Measurements from ENCODE around the gene NOTCH3. TPM values are rescaled to one million over a fixed set of nuclear protein-coding genes. Genes with fewer than 3 reads are reported as not detected.

The NOTCH3 gene
- total RNA-seq, 1 experiment from 2014 or later, result 44.7 TPM

GRCh38 chr19:15231271-15231670 lies 30.5 kb upstream of the NOTCH3 start:
- BruUV-seq (replicated peaks), result no TSS peak
- Mint-ChIP-seq H3K27ac (ENCODE audit: unreplicated experiment) (no peak overlapping the region), H3K9me3 (ENCODE audit: low read depth, unreplicated experiment) (no peaks in the 10 kb centered on the region), H3K4me3 (ENCODE audit: low read depth, unreplicated experiment) (no peak overlapping the region), H3K36me3 (ENCODE audit: insufficient read depth, unreplicated experiment) (peaks cover 36% of the 10 kb centered on the region), H3K27me3 (ENCODE audit: unreplicated experiment) (peaks cover 12% of the 10 kb centered on the region), H3K4me1 (ENCODE audit: low read depth, unreplicated experiment) (no peaks in the 10 kb centered on the region)
- CTCF ChIA-PET, result no interaction called here
- no peak for DNase-seq
- intact Hi-C loops (cut with micrococcal nuclease; ENCODE audit: unreplicated experiment), result no loop called here
- TF ChIP-seq CTCF (IDR thresholded peaks at IDR 0.05; ENCODE audit: unreplicated experiment), result no peak

GRCh38 chr19:15227261-15227660 lies 26.5 kb upstream of the NOTCH3 start:
- Mint-ChIP-seq H3K27me3 (ENCODE audit: unreplicated experiment) (peaks cover 13% of the 10 kb centered on the region), H3K36me3 (ENCODE audit: insufficient read depth, unreplicated experiment) (peaks cover 19% of the 10 kb centered on the region), H3K4me1 (ENCODE audit: low read depth, unreplicated experiment) (peaks cover 9% of the 10 kb centered on the region), H3K27ac (ENCODE audit: unreplicated experiment) (no peak overlapping the region), H3K4me3 (ENCODE audit: low read depth, unreplicated experiment) (no peak overlapping the region), H3K9me3 (ENCODE audit: low read depth, unreplicated experiment) (no peaks in the 10 kb centered on the region)
- no peak for DNase-seq
- CTCF ChIA-PET, result no interaction called here
- intact Hi-C loops (cut with micrococcal nuclease; ENCODE audit: unreplicated experiment), result no loop called here
- BruUV-seq (replicated peaks), result no TSS peak
- no peak for TF ChIP-seq CTCF (IDR thresholded peaks at IDR 0.05; ENCODE audit: unreplicated experiment)

GRCh38 chr19:15225760-15226159 lies 25.0 kb upstream of the NOTCH3 start:
- CTCF ChIA-PET, result interaction anchor here (0.7 to 1.0 kb wide), 2 partner anchors 69 to 95 kb away, joined by 3 to 4 read pairs; no protein-coding TSS in a partner anchor
- no TSS peak for BruUV-seq (replicated peaks)
- H3K36me3 Mint-ChIP-seq (ENCODE audit: insufficient read depth, unreplicated experiment), result peaks cover 17% of the 10 kb centered on the region
- no peak for DNase-seq
- H3K4me3 Mint-ChIP-seq (ENCODE audit: low read depth, unreplicated experiment), result no peak overlapping the region
- TF ChIP-seq CTCF (IDR thresholded peaks at IDR 0.05; ENCODE audit: unreplicated experiment), result no peak
- peaks cover 13% of the 10 kb centered on the region for H3K27me3 Mint-ChIP-seq (ENCODE audit: unreplicated experiment)
- peaks cover 9% of the 10 kb centered on the region for H3K4me1 Mint-ChIP-seq (ENCODE audit: low read depth, unreplicated experiment)
- no peak overlapping the region for H3K27ac Mint-ChIP-seq (ENCODE audit: unreplicated experiment)
- intact Hi-C loops (cut with micrococcal nuclease; ENCODE audit: unreplicated experiment), result no loop called here
- H3K9me3 Mint-ChIP-seq (ENCODE audit: low read depth, unreplicated experiment), result no peaks in the 10 kb centered on the region

GRCh38 chr19:15223649-15224361 lies 23.0 kb upstream of the NOTCH3 start:
- intact Hi-C loops (cut with micrococcal nuclease; ENCODE audit: unreplicated experiment), result no loop called here
- peak overlapping the region; percentile 62 for H3K4me3 Mint-ChIP-seq (ENCODE audit: low read depth, unreplicated experiment)
- no peaks in the 10 kb centered on the region for H3K9me3 Mint-ChIP-seq (ENCODE audit: low read depth, unreplicated experiment)
- peak overlapping the region; percentile 75 for H3K27ac Mint-ChIP-seq (ENCODE audit: unreplicated experiment)
- H3K27me3 Mint-ChIP-seq (ENCODE audit: unreplicated experiment), result peaks cover 13% of the 10 kb centered on the region
- no peak for TF ChIP-seq CTCF (IDR thresholded peaks at IDR 0.05; ENCODE audit: unreplicated experiment)
- CTCF ChIA-PET, result interaction anchor here (0.6 kb wide), 1 partner anchor 9 kb away, joined by 4 read pairs; no protein-coding TSS in a partner anchor
- no TSS peak for BruUV-seq (replicated peaks)
- H3K36me3 Mint-ChIP-seq (ENCODE audit: insufficient read depth, unreplicated experiment), result peaks cover 17% of the 10 kb centered on the region
- H3K4me1 Mint-ChIP-seq (ENCODE audit: low read depth, unreplicated experiment), result peaks cover 9% of the 10 kb centered on the region
- no peak for DNase-seq
